ENCODE measurements around the gene APOM.
A peak's percentile ranks its signal among the peaks of the same experiment; 100 is the strongest.

APOM gene

DNA sequence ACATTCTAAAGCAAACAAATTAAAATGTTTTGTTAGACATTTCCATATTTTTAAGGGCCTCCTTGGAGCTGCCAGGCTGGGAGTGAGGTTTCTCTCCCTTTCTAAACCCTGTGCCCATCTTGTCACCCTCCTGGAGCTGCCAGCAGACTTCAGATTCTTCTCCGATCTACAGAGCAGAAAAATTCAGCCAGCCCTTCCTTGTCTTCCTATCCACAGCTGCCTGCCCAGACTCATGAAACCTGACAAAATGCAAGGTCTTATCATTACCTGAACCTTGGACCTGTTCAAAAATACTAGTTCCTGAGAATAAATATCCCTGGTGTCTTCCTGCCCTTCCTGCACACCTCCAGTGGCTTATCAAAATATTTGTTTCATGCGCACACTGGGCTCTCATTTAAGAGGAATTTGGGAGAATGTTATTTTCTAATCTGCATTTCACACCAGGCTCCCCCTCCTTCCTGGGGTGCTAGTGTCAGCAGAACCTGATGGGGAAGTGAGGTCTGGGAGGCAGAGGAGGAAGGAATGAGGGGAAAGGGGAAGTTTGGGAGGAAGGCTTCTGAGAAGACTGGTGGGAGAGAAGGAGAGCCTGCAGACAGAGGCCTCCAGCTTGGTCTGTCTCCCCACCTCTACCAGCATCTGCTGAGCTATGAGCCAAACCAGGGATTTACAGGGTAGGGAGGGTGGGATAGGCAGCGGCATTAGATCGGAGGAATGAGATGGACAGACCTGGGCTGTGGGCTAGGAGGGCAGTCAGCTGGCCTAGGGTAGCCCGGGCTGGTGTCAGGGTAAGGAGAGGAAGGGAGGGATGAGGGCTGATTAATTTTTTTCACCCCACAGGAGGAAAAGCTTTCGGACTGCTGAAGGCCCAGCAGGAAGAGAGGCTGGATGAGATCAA is 40.8 kb upstream of the APOM start, which contains the start of gene AIF1:
AIF1 (plus strand) TSS at position 551 of the 895 bp plus-strand sequence; CDS start at position 647, 96 bp downstream.
- TF ChIP-seq, protein P1, sequence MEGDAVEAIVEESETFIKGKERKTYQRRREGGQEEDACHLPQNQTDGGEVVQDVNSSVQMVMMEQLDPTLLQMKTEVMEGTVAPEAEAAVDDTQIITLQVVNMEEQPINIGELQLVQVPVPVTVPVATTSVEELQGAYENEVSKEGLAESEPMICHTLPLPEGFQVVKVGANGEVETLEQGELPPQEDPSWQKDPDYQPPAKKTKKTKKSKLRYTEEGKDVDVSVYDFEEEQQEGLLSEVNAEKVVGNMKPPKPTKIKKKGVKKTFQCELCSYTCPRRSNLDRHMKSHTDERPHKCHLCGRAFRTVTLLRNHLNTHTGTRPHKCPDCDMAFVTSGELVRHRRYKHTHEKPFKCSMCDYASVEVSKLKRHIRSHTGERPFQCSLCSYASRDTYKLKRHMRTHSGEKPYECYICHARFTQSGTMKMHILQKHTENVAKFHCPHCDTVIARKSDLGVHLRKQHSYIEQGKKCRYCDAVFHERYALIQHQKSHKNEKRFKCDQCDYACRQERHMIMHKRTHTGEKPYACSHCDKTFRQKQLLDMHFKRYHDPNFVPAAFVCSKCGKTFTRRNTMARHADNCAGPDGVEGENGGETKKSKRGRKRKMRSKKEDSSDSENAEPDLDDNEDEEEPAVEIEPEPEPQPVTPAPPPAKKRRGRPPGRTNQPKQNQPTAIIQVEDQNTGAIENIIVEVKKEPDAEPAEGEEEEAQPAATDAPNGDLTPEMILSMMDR (IDR thresholded peaks at IDR 0.05; ENCODE audit: unreplicated experiment in 3 of 3) = no peak
- H3K4me1 Mint-ChIP-seq = peaks cover 24% of the 10 kb centered on the region
- peak within 1 kb of the TSS; percentile 78 to 94 (median 86) for H3K27ac Mint-ChIP-seq
- no peaks in the 10 kb centered on the region for H3K27me3 Mint-ChIP-seq (ENCODE audit: low read depth)
- no peaks in the 10 kb centered on the region for H3K9me3 Mint-ChIP-seq
- peak within 1 kb of the TSS; percentile 53 to 69 (median 57) for H3K4me3 Mint-ChIP-seq
- H3K36me3 Mint-ChIP-seq (ENCODE audit: low read depth) = no peaks in the 10 kb centered on the region

GRCh38 chr6:31615748-31616147 is 39.9 kb upstream of the APOM start:
- Mint-ChIP-seq H3K36me3 (ENCODE audit: low read depth) (no peaks in the 10 kb centered on the region), H3K9me3 (no peaks in the 10 kb centered on the region), H3K4me1 (peaks cover 20% of the 10 kb centered on the region), H3K27ac (peak overlapping the region; percentile 78 to 94 (median 86)), H3K4me3 (peak overlapping the region; percentile 53 to 69 (median 57)), H3K27me3 (ENCODE audit: low read depth) (no peaks in the 10 kb centered on the region)
- TF ChIP-seq, protein P1 (IDR thresholded peaks at IDR 0.05; ENCODE audit: unreplicated experiment in 3 of 3) = no peak

DNA sequence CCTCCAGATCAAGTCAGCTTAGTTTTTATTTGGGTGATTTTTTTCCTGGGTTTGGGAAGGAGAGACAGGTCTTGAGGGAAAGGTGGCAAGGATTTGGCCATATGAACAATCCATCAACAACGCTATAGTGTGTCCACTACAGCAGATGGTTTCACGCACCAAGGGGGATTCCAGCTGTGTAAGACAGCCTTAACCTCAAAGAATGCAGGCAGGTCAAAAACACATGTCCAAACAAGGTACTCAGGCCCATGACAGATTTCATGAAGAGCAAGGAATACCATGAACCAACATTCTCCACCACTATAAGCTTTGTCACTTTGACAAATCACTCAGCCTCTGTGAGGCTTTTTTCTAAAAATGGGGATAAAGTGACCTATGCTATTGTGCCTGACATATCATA is 38.7 kb upstream of the APOM start:
- TF ChIP-seq, protein P1 (IDR thresholded peaks at IDR 0.05; ENCODE audit: unreplicated experiment in 3 of 3) = no peak
- Mint-ChIP-seq H3K27ac (peak overlapping the region; percentile 78 to 94 (median 86)), H3K36me3 (ENCODE audit: low read depth) (peaks cover under 1% of the 10 kb centered on the region), H3K9me3 (no peaks in the 10 kb centered on the region), H3K4me3 (peak overlapping the region; percentile 43 to 71 (median 58)), H3K27me3 (ENCODE audit: low read depth) (no peaks in the 10 kb centered on the region), H3K4me1 (peaks cover 18% of the 10 kb centered on the region)

- TF ChIP-seq, protein P1 (IDR thresholded peaks at IDR 0.05; ENCODE audit: unreplicated experiment in 3 of 3) = no peak
- Mint-ChIP-seq H3K9me3 (no peaks in the 10 kb centered on the region), H3K36me3 (ENCODE audit: low read depth) (peaks cover 25% of the 10 kb centered on the region), H3K27ac (peak overlapping the region; percentile 91 to 99 (median 98)), H3K4me1 (peaks cover 23% of the 10 kb centered on the region), H3K27me3 (ENCODE audit: low read depth) (no peaks in the 10 kb centered on the region), H3K4me3 (peak overlapping the region; percentile 86 to 90 (median 87))
Observed at GRCh38 chr6:31619805-31620585, 35.7 kb upstream of the APOM start.

- Mint-ChIP-seq H3K4me3 (peak within 1 kb of the TSS; percentile 90 to 96 (median 96)), H3K9me3 (no peaks in the 10 kb centered on the region), H3K36me3 (ENCODE audit: low read depth) (peaks cover 32% of the 10 kb centered on the region), H3K4me1 (peaks cover 21% of the 10 kb centered on the region), H3K27ac (peak within 1 kb of the TSS; percentile 96 to 99 (median 99)), H3K27me3 (ENCODE audit: low read depth) (no peaks in the 10 kb centered on the region)
- TF ChIP-seq, protein P1 (IDR thresholded peaks at IDR 0.05; ENCODE audit: unreplicated experiment in 3 of 3) = no peak
Observed at GRCh38 chr6:31620586-31621319, 34.9 kb upstream of the APOM start, which contains the start of gene PRRC2A. TSS of gene PRRC2A (plus strand) at chr6:31620715. CDS start at chr6:31622790, 2,075 bp downstream.

All from nephron (organoid).